Breast epithelium (tissue), 4 donors: ENCODE results near the gene PRPF19. TPM values are rescaled to one million over a fixed set of nuclear protein-coding genes. Genes with fewer than 3 reads are reported as not detected.

Experiments
- DNase-seq, 2 donors: peaks; one replicate each; pipeline ENCODE4 v3.0.0-alpha.2; 2019; ENCODE audit warnings: low spot score in 2 of 2
- H3K27ac ChIP-seq, 2 donors: fragments of 200-600 bp; sonication (generic) in 1 of 2; one replicate each; pipeline ENCODE4 v1.5.1; 2016 to 2019; ENCODE audit warnings: mild to moderate bottlenecking in 1 of 2
- H3K27me3 ChIP-seq, 2 donors: fragments of 200-600 bp; sonication (generic) in 1 of 2; one replicate each; pipeline versions ENCODE4 v1.5.1 to v1.6.0; 2017 to 2019; ENCODE audit warnings: control low read depth in 1 of 2, mild to moderate bottlenecking in 1 of 2
- H3K36me3 ChIP-seq: fragments of 200-600 bp; one replicate; pipeline ENCODE4 v1.5.1; 2019
- H3K4me1 ChIP-seq, 2 donors: fragments of 200-600 bp; sonication (generic); one replicate each; pipeline ENCODE4 v1.5.1; 2016 to 2019; ENCODE audit warnings: control low read depth in 1 of 2
- H3K4me3 ChIP-seq, 3 donors: fragments of 200-600 bp; sonication (generic); 1 replicate in 2 of 3; 2 replicates in 1 of 3; pipeline ENCODE4 v1.5.1; 2016 to 2019; ENCODE audit warnings: mild to moderate bottlenecking in 3 of 3, moderate library complexity in 2 of 3
- H3K9me3 ChIP-seq, 2 donors: fragments of 200-600 bp; sonication (generic) in 1 of 2; one replicate each; pipeline ENCODE4 v1.5.1; 2016 to 2019; ENCODE audit warnings: control low read depth in 1 of 2
- CTCF ChIP-seq, 3 donors: fragments of 450-650 bp; IDR thresholded peaks; one replicate each; pipeline ENCODE4 v1.5.1; 2016 to 2017; ENCODE audit warnings: antibody characterized with exemption in 3 of 3, mild to moderate bottlenecking in 3 of 3, moderate library complexity in 3 of 3
- POLR2A ChIP-seq: fragments of 450-650 bp; IDR thresholded peaks from one replicate; pipeline ENCODE4 v1.6.1; 2016; ENCODE audit warnings: antibody characterized with exemption, mild to moderate bottlenecking, moderate library complexity
- POLR2AphosphoS5 ChIP-seq, 3 donors: sonication (generic); formaldehyde crosslinking; IDR thresholded peaks; one replicate each; pipeline ENCODE4 v1.6.1; 2017; ENCODE audit warnings: antibody characterized with exemption in 3 of 3
- intact Hi-C: fragments of 100-400 bp; cut with DNase I; formaldehyde crosslinking; loops from one replicate; pipeline ENCODE4 v1.15.1; 2023; ENCODE audit warnings: low total_unique reads
- total RNA-seq, 3 donors: library from RNA; depleted of rRNA; stranded (reverse); fragments of >200 nt; gene quantifications; one replicate each; pipeline ENCODE4 v1.1.0, GENCODE V29; 2016

Gene PRPF19
- total RNA-seq, 3 donors from 2014 or later = 56.0 to 82.7 (median 81.3) TPM

GRCh38 chr11:60847896-60848295 lies 58.5 kb downstream of the PRPF19 start:
- H3K27me3 ChIP-seq = no peaks in the 10 kb centered on the region
- no peak overlapping the region for H3K27ac ChIP-seq
- H3K4me3 ChIP-seq = no peak overlapping the region
- peaks cover 2 to 11% of the 10 kb centered on the region in 2 donors for H3K4me1 ChIP-seq
- H3K9me3 ChIP-seq = no peaks in the 10 kb centered on the region
- H3K36me3 ChIP-seq = no peaks in the 10 kb centered on the region
- TF ChIP-seq POLR2AphosphoS5 (IDR thresholded peaks at IDR 0.05) = no peak
- TF ChIP-seq CTCF (IDR thresholded peaks at IDR 0.05) = no peak
- TF ChIP-seq POLR2A = no peak
- no peak for DNase-seq
- intact Hi-C loops = no loop called here

GRCh38 chr11:60847281-60847680 lies 59.1 kb downstream of the PRPF19 start:
- Histone ChIP-seq H3K4me1 (peaks cover 2 to 13% of the 10 kb centered on the region in 2 donors), H3K27ac (no peak overlapping the region), H3K9me3 (no peaks in the 10 kb centered on the region), H3K36me3 (no peaks in the 10 kb centered on the region), H3K27me3 (no peaks in the 10 kb centered on the region), H3K4me3 (no peak overlapping the region)
- intact Hi-C loops = no loop called here
- no peak for DNase-seq
- TF ChIP-seq POLR2AphosphoS5 (IDR thresholded peaks at IDR 0.05) = no peak
- no peak for TF ChIP-seq CTCF (IDR thresholded peaks at IDR 0.05)
- no peak for TF ChIP-seq POLR2A

GRCh38 chr11:60845338-60845737 lies 61.0 kb downstream of the PRPF19 start:
- TF ChIP-seq POLR2A = no peak
- TF ChIP-seq CTCF (IDR thresholded peaks at IDR 0.05) = no peak
- no peak for TF ChIP-seq POLR2AphosphoS5 (IDR thresholded peaks at IDR 0.05)
- Histone ChIP-seq H3K27ac (no peak overlapping the region), H3K4me3 (peak overlapping the region in 1 of 3 donors; percentile 91), H3K36me3 (no peaks in the 10 kb centered on the region), H3K9me3 (no peaks in the 10 kb centered on the region), H3K4me1 (peaks cover 8 to 26% of the 10 kb centered on the region in 2 donors), H3K27me3 (no peaks in the 10 kb centered on the region)
- no peak for DNase-seq
- intact Hi-C loops = no loop called here

- peak overlapping the region in 1 of 3 donors; percentile 91 for H3K4me3 ChIP-seq
- intact Hi-C loops = no loop called here
- H3K27ac ChIP-seq = no peak overlapping the region
- no peaks in the 10 kb centered on the region for H3K27me3 ChIP-seq
- peaks cover 8 to 28% of the 10 kb centered on the region in 2 donors for H3K4me1 ChIP-seq
- TF ChIP-seq POLR2AphosphoS5 (IDR thresholded peaks at IDR 0.05) = no peak
- no peak for TF ChIP-seq CTCF (IDR thresholded peaks at IDR 0.05)
- TF ChIP-seq POLR2A = no peak
- H3K36me3 ChIP-seq = no peaks in the 10 kb centered on the region
- H3K9me3 ChIP-seq = no peaks in the 10 kb centered on the region
- DNase-seq = no peak
Observed at GRCh38 chr11:60844870-60845221, 61.5 kb downstream of the PRPF19 start.

- Histone ChIP-seq H3K9me3 (no peaks in the 10 kb centered on the region), H3K4me3 (peak overlapping the region; percentile 79 to 91 (median 91)), H3K27ac (no peak overlapping the region), H3K27me3 (no peaks in the 10 kb centered on the region), H3K4me1 (peaks cover 8 to 28% of the 10 kb centered on the region in 2 donors), H3K36me3 (no peaks in the 10 kb centered on the region)
- no peak for DNase-seq
- TF ChIP-seq POLR2AphosphoS5 (IDR thresholded peaks at IDR 0.05) (no peak), CTCF (IDR thresholded peaks at IDR 0.05) (no peak), POLR2A (no peak)
- intact Hi-C loops = no loop called here
Observed at GRCh38 chr11:60844045-60844869, 62.1 kb downstream of the PRPF19 start.
